Measurements from ENCODE around the gene IL18BP.

IL18BP gene

GRCh38 chr11:72039031-72039855 lies 40.5 kb downstream of the IL18BP start:
- peaks cover 22% of the 10 kb centered on the region for H3K4me1 Mint-ChIP-seq
- DNase-seq (no peak), ATAC-seq (no peak)
- H3K27me3 Mint-ChIP-seq: no peaks in the 10 kb centered on the region
- H3K27ac Mint-ChIP-seq: no peak overlapping the region
- H3K4me3 Mint-ChIP-seq: no peak overlapping the region
- no peaks in the 10 kb centered on the region for H3K9me3 Mint-ChIP-seq
- peaks cover 18% of the 10 kb centered on the region for H3K36me3 Mint-ChIP-seq (ENCODE audit: low read depth)

GRCh38 chr11:72039856-72040401 lies 41.2 kb downstream of the IL18BP start:
- ATAC-seq (no peak), DNase-seq (no peak)
- peaks cover 24% of the 10 kb centered on the region for H3K4me1 Mint-ChIP-seq
- no peaks in the 10 kb centered on the region for H3K9me3 Mint-ChIP-seq
- no peak overlapping the region for H3K4me3 Mint-ChIP-seq
- H3K36me3 Mint-ChIP-seq (ENCODE audit: low read depth): peaks cover 16% of the 10 kb centered on the region
- H3K27ac Mint-ChIP-seq: no peak overlapping the region
- no peaks in the 10 kb centered on the region for H3K27me3 Mint-ChIP-seq

GRCh38 chr11:72040491-72041363 lies 42.0 kb downstream of the IL18BP start:
- DNase-seq (peak; percentile 77), ATAC-seq (peak; percentile 70)
- Mint-ChIP-seq H3K27me3 (no peaks in the 10 kb centered on the region), H3K4me1 (peaks cover 24% of the 10 kb centered on the region), H3K9me3 (no peaks in the 10 kb centered on the region), H3K4me3 (no peak overlapping the region), H3K36me3 (ENCODE audit: low read depth) (peaks cover 9% of the 10 kb centered on the region), H3K27ac (no peak overlapping the region)

- no peaks in the 10 kb centered on the region for H3K27me3 Mint-ChIP-seq
- no peak overlapping the region for H3K27ac Mint-ChIP-seq
- H3K4me1 Mint-ChIP-seq: peaks cover 20% of the 10 kb centered on the region
- peaks cover 5% of the 10 kb centered on the region for H3K36me3 Mint-ChIP-seq (ENCODE audit: low read depth)
- peak; percentile 36 for DNase-seq
- no peaks in the 10 kb centered on the region for H3K9me3 Mint-ChIP-seq
- peak; percentile 29 for ATAC-seq
- H3K4me3 Mint-ChIP-seq: no peak overlapping the region
Measured at GRCh38 chr11:72041364-72042063, 42.8 kb downstream of the IL18BP start.

- H3K36me3 Mint-ChIP-seq (ENCODE audit: low read depth): peaks cover 2% of the 10 kb centered on the region
- ATAC-seq: no peak
- no peak overlapping the region for H3K4me3 Mint-ChIP-seq
- H3K4me1 Mint-ChIP-seq: peaks cover 20% of the 10 kb centered on the region
- H3K27me3 Mint-ChIP-seq: no peaks in the 10 kb centered on the region
- H3K27ac Mint-ChIP-seq: no peak overlapping the region
- H3K9me3 Mint-ChIP-seq: no peaks in the 10 kb centered on the region
- DNase-seq: no peak
Measured at GRCh38 chr11:72042064-72042745, 43.5 kb downstream of the IL18BP start.

GRCh38 chr11:72045849-72046248 lies 47.1 kb downstream of the IL18BP start:
- H3K4me1 Mint-ChIP-seq: peaks cover 20% of the 10 kb centered on the region
- no peak overlapping the region for H3K4me3 Mint-ChIP-seq
- ATAC-seq: no peak
- DNase-seq: no peak
- H3K27me3 Mint-ChIP-seq: no peaks in the 10 kb centered on the region
- peak overlapping the region; percentile 31 for H3K27ac Mint-ChIP-seq
- H3K9me3 Mint-ChIP-seq: no peaks in the 10 kb centered on the region
- H3K36me3 Mint-ChIP-seq (ENCODE audit: low read depth): peaks cover 7% of the 10 kb centered on the region

GRCh38 chr11:72048766-72049460 lies 50.2 kb downstream of the IL18BP start:
- no peak for DNase-seq
- H3K27me3 Mint-ChIP-seq: no peaks in the 10 kb centered on the region
- H3K4me3 Mint-ChIP-seq: no peak overlapping the region
- no peaks in the 10 kb centered on the region for H3K9me3 Mint-ChIP-seq
- H3K27ac Mint-ChIP-seq: no peak overlapping the region
- peaks cover 6% of the 10 kb centered on the region for H3K4me1 Mint-ChIP-seq
- no peak for ATAC-seq
- peaks cover 15% of the 10 kb centered on the region for H3K36me3 Mint-ChIP-seq (ENCODE audit: low read depth)
